ENCODE data around the gene NGEF.

NGEF gene

GRCh38 chr2:232903989-232904388 is 109.1 kb downstream of the NGEF start:
- TF ChIP-seq TAF1 (IDR thresholded peaks at IDR 0.05; ENCODE audit: borderline replicate concordance, insufficient read depth, low read length) (no peak), POLR2AphosphoS5 (IDR thresholded peaks at IDR 0.05; ENCODE audit: low read depth, low read length) (no peak), REST (IDR thresholded peaks at IDR 0.05; ENCODE audit: insufficient read depth in 1 of 2, low read depth in 2 of 2, low read length in 2 of 2) (no peak), SIN3A (IDR thresholded peaks at IDR 0.05; ENCODE audit: borderline replicate concordance, insufficient read depth, low read length) (no peak)

- no peak for TF ChIP-seq TAF1 (IDR thresholded peaks at IDR 0.05; ENCODE audit: borderline replicate concordance, insufficient read depth, low read length)
- TF ChIP-seq POLR2AphosphoS5 (IDR thresholded peaks at IDR 0.05; ENCODE audit: low read depth, low read length), result no peak
- peak; percentile 52 for TF ChIP-seq FOXP2 (optimal IDR thresholded peaks at IDR 0.05; ENCODE audit: borderline replicate concordance, extremely low read depth, extremely low read length, insufficient read depth)
Observed at GRCh38 chr2:232901736-232902578, 111.1 kb downstream of the NGEF start.

GRCh38 chr2:232900811-232901735 is 112.0 kb downstream of the NGEF start:
- no peak for TF ChIP-seq POLR2AphosphoS5 (IDR thresholded peaks at IDR 0.05; ENCODE audit: low read depth, low read length)
- no peak for TF ChIP-seq SIN3A (IDR thresholded peaks at IDR 0.05; ENCODE audit: borderline replicate concordance, insufficient read depth, low read length)

- no peak for TF ChIP-seq REST (IDR thresholded peaks at IDR 0.05; ENCODE audit: insufficient read depth in 1 of 2, low read depth in 2 of 2, low read length in 2 of 2)
- TF ChIP-seq FOXP2 (optimal IDR thresholded peaks at IDR 0.05; ENCODE audit: borderline replicate concordance, extremely low read depth, extremely low read length, insufficient read depth), result no peak
- no peak for TF ChIP-seq SIN3A (IDR thresholded peaks at IDR 0.05; ENCODE audit: borderline replicate concordance, insufficient read depth, low read length)
- TF ChIP-seq POLR2AphosphoS5 (IDR thresholded peaks at IDR 0.05; ENCODE audit: low read depth, low read length), result no peak
- TF ChIP-seq TAF1 (IDR thresholded peaks at IDR 0.05; ENCODE audit: borderline replicate concordance, insufficient read depth, low read length), result no peak
Observed at GRCh38 chr2:232898592-232899543, 114.2 kb downstream of the NGEF start.

GRCh38 chr2:232897598-232898408 is 115.3 kb downstream of the NGEF start:
- TF ChIP-seq REST (IDR thresholded peaks at IDR 0.05; ENCODE audit: insufficient read depth in 1 of 2, low read depth in 2 of 2, low read length in 2 of 2), result no peak
- TF ChIP-seq SIN3A (IDR thresholded peaks at IDR 0.05; ENCODE audit: borderline replicate concordance, insufficient read depth, low read length), result no peak
- TF ChIP-seq POLR2AphosphoS5 (IDR thresholded peaks at IDR 0.05; ENCODE audit: low read depth, low read length), result no peak
- TF ChIP-seq FOXP2 (optimal IDR thresholded peaks at IDR 0.05; ENCODE audit: borderline replicate concordance, extremely low read depth, extremely low read length, insufficient read depth), result no peak
- no peak for TF ChIP-seq TAF1 (IDR thresholded peaks at IDR 0.05; ENCODE audit: borderline replicate concordance, insufficient read depth, low read length)
